Keratinocyte (primary cell): ENCODE results near the gene CDKL5. TPM values are rescaled to one million over a fixed set of nuclear protein-coding genes. Genes with fewer than 3 reads are reported as not detected.
"Not testable (repeated sequence)": the region's sequence is repeated elsewhere in the genome, so short reads cannot be mapped to it uniquely, and the experiment has no call there.

Experiments used
- DNase-seq: peaks from one replicate; pipeline ENCODE4 v3.0.0-alpha.2; 2011; ENCODE audit warnings: low read depth, missing footprints, low spot score
- FAIRE-seq: peaks from 2 replicates; lab custom pipeline; 2011; peaks lifted over from hg19 to GRCh38; lab: Jason Lieb, UNC
- H2AFZ ChIP-seq: 2 replicates; pipeline ENCODE4 v1.6.0; 2012; ENCODE audit warnings: low read length, control low read depth, inconsistent platforms; ENCODE audit not compliant: control insufficient read depth
- H3K27ac ChIP-seq: 2 replicates; pipeline ENCODE4 v1.5.1; 2011; ENCODE audit warnings: low read length; ENCODE audit not compliant: control insufficient read depth, insufficient read depth
- H3K27me3 ChIP-seq: 3 replicates; pipeline ENCODE4 v1.6.0; 2011; ENCODE audit warnings: low read length; ENCODE audit not compliant: control insufficient read depth, insufficient read depth; ENCODE audit errors: extremely low read depth
- H3K36me3 ChIP-seq, 2 experiments: 2 replicates in 1 of 2; 3 replicates in 1 of 2; pipeline ENCODE4 v1.5.1; 2011; ENCODE audit warnings: low read length in 2 of 2, mild to moderate bottlenecking in 1 of 2; ENCODE audit not compliant: control insufficient read depth in 2 of 2, insufficient read depth in 2 of 2; ENCODE audit errors: extremely low read depth in 1 of 2
- H3K4me1 ChIP-seq: 3 replicates; pipeline ENCODE4 v1.5.1; 2011; ENCODE audit warnings: low read length; ENCODE audit not compliant: control insufficient read depth, insufficient read depth; ENCODE audit errors: extremely low read depth
- H3K4me2 ChIP-seq: 3 replicates; pipeline ENCODE4 v1.6.0; 2011; ENCODE audit warnings: low read depth, low read length; ENCODE audit not compliant: control insufficient read depth, insufficient read depth; ENCODE audit errors: extremely low read depth
- H3K4me3 ChIP-seq, 3 experiments: fragments of 200-600 bp in 1 of 3; sonication (generic) in 1 of 3; 2 replicates in 2 of 3; 3 replicates in 1 of 3; pipeline ENCODE4 v1.5.1; 2011 to 2016; ENCODE audit warnings: low read length in 3 of 3, mild to moderate bottlenecking in 3 of 3, control low read depth in 2 of 3, inconsistent platforms in 1 of 3, low read depth in 1 of 3, mixed read lengths in 1 of 3, mixed run types in 1 of 3, moderate library complexity in 1 of 3; ENCODE audit not compliant: control insufficient read depth in 2 of 3, insufficient read depth in 2 of 3; ENCODE audit errors: extremely low read depth in 1 of 3
- H3K79me2 ChIP-seq: 2 replicates; pipeline ENCODE4 v1.6.0; 2012; ENCODE audit warnings: low read length; ENCODE audit not compliant: control insufficient read depth, insufficient read depth
- H3K9ac ChIP-seq: 3 replicates; pipeline ENCODE4 v1.6.0; 2011; ENCODE audit warnings: low read length; ENCODE audit not compliant: control insufficient read depth, insufficient read depth; ENCODE audit errors: extremely low read depth
- H3K9me1 ChIP-seq: 3 replicates; pipeline ENCODE4 v1.6.0; 2011; ENCODE audit warnings: low read length; ENCODE audit not compliant: control insufficient read depth, insufficient read depth; ENCODE audit errors: extremely low read depth
- H3K9me3 ChIP-seq: 2 replicates; pipeline ENCODE4 v1.5.1; 2012; ENCODE audit warnings: low read depth, low read length; ENCODE audit not compliant: control insufficient read depth
- H4K20me1 ChIP-seq: 3 replicates; pipeline ENCODE4 v1.6.0; 2011; ENCODE audit warnings: low read length; ENCODE audit not compliant: control insufficient read depth, insufficient read depth; ENCODE audit errors: extremely low read depth
- CTCF ChIP-seq, 3 experiments: IDR thresholded peaks in 1 of 3; conservative IDR thresholded peaks in 1 of 3; optimal IDR thresholded peaks in 1 of 3; 2 replicates in 2 of 3; 3 replicates in 1 of 3; pipeline versions ENCODE3 to v1.5.1; 2011; ENCODE audit warnings: low read length in 3 of 3, mild to moderate bottlenecking in 3 of 3, moderate library complexity in 2 of 3, control low read depth in 1 of 3, inconsistent platforms in 1 of 3; ENCODE audit not compliant: insufficient read depth in 2 of 3; ENCODE audit errors: extremely low read depth in 1 of 3
- EZH2 ChIP-seq: IDR thresholded peaks from one replicate; pipeline ENCODE4 v1.6.1; 2012; ENCODE audit warnings: inconsistent platforms, mild to moderate bottlenecking, low read length, moderate library complexity
- dilution Hi-C: fragments of 300-500 bp; cut with MboI; formaldehyde crosslinking; loops from one replicate; pipeline ENCODE4 v1.7.0; 2020; ENCODE audit warnings: low sequenced_read_pairs; ENCODE audit not compliant: extremely low pct_ligation_motif_present
- polyA plus RNA-seq, 5 experiments: library from polyadenylated mRNA; depleted of rRNA in 3 of 5; stranded (reverse) in 3 of 5; stranded (forward) in 1 of 5; unstranded in 1 of 5; fragments of >200 nt; gene quantifications; 1 replicate in 1 of 5; 2 replicates in 3 of 5; 3 replicates in 1 of 5; pipeline versions ENCODE4 v1.2.1 to v1.2.3, GENCODE V29; 2011 to 2012; ENCODE audit warnings: missing spikeins in 2 of 5, low read depth in 1 of 5, low replicate concordance in 1 of 5

CDKL5 gene
- polyA plus RNA-seq, 1 donor (not counting 4 experiments of a cell fraction or from before 2014, with no cell fraction given): 3.4 TPM

GRCh38 chrX:18428006-18428405, 2.6 kb downstream of the CDKL5 start:
- FAIRE-seq (peak; percentile 29), DNase-seq (no peak)
- H3K27ac ChIP-seq: no peak overlapping the region
- no peak overlapping the region for H3K9ac ChIP-seq
- H3K27me3 ChIP-seq: no peaks in the 10 kb centered on the region
- no peak for TF ChIP-seq CTCF (optimal IDR thresholded peaks at IDR 0.05 in 1 of 3, IDR thresholded peaks at IDR 0.05 in 1 of 3, conservative IDR thresholded peaks at IDR 0.05 in 1 of 3; ENCODE audit: extremely low read depth in 1 of 3, insufficient read depth in 2 of 3, low read length in 3 of 3)
- no peak for TF ChIP-seq EZH2
- dilution Hi-C loops: no loop called here
- no peak overlapping the region for H3K4me2 ChIP-seq
- H3K79me2 ChIP-seq: no peaks in the 10 kb centered on the region
- no peaks in the 10 kb centered on the region for H3K4me1 ChIP-seq
- no peaks in the 10 kb centered on the region for H3K9me1 ChIP-seq
- H2AFZ ChIP-seq: no peak overlapping the region
- H3K36me3 ChIP-seq: no peaks in the 10 kb centered on the region
- H3K4me3 ChIP-seq: no peak overlapping the region
- no peaks in the 10 kb centered on the region for H3K9me3 ChIP-seq
- no peaks in the 10 kb centered on the region for H4K20me1 ChIP-seq

GRCh38 chrX:18433288-18433687, 7.9 kb downstream of the CDKL5 start:
- H3K79me2 ChIP-seq, H3K4me3 ChIP-seq, DNase-seq, H3K27ac ChIP-seq, H3K9ac ChIP-seq, H3K27me3 ChIP-seq, H2AFZ ChIP-seq, dilution Hi-C loops, H3K36me3 ChIP-seq, FAIRE-seq, H4K20me1 ChIP-seq, H3K4me1 ChIP-seq, H3K9me3 ChIP-seq, H3K4me2 ChIP-seq, H3K9me1 ChIP-seq: not testable (repeated sequence)

GRCh38 chrX:18434896-18435295, 9.5 kb downstream of the CDKL5 start:
- Histone ChIP-seq H3K27me3 (no peaks in the 10 kb centered on the region), H3K4me1 (no peaks in the 10 kb centered on the region), H2AFZ (no peak overlapping the region), H3K9ac (no peak overlapping the region), H3K27ac (no peak overlapping the region), H3K36me3 (no peaks in the 10 kb centered on the region), H3K9me3 (no peaks in the 10 kb centered on the region), H3K79me2 (no peaks in the 10 kb centered on the region), H3K4me3 (no peak overlapping the region), H3K4me2 (no peak overlapping the region), H4K20me1 (no peaks in the 10 kb centered on the region), H3K9me1 (no peaks in the 10 kb centered on the region)
- TF ChIP-seq EZH2 (no peak), CTCF (optimal IDR thresholded peaks at IDR 0.05 in 1 of 3, IDR thresholded peaks at IDR 0.05 in 1 of 3, conservative IDR thresholded peaks at IDR 0.05 in 1 of 3; ENCODE audit: extremely low read depth in 1 of 3, insufficient read depth in 2 of 3, low read length in 3 of 3) (no peak)
- DNase-seq (no peak), FAIRE-seq (no peak)
- dilution Hi-C loops: no loop called here
